ENCODE data around the gene POLR3G. TPM values are rescaled to one million over a fixed set of nuclear protein-coding genes. Genes with fewer than 3 reads are reported as not detected.

Gene POLR3G
- total and polyA plus RNA-seq, 2 of the 13 experiments (the other 11 are each of a cell fraction or from before 2014, with no cell fraction given) = 1.2 to 7.3 TPM

DNA sequence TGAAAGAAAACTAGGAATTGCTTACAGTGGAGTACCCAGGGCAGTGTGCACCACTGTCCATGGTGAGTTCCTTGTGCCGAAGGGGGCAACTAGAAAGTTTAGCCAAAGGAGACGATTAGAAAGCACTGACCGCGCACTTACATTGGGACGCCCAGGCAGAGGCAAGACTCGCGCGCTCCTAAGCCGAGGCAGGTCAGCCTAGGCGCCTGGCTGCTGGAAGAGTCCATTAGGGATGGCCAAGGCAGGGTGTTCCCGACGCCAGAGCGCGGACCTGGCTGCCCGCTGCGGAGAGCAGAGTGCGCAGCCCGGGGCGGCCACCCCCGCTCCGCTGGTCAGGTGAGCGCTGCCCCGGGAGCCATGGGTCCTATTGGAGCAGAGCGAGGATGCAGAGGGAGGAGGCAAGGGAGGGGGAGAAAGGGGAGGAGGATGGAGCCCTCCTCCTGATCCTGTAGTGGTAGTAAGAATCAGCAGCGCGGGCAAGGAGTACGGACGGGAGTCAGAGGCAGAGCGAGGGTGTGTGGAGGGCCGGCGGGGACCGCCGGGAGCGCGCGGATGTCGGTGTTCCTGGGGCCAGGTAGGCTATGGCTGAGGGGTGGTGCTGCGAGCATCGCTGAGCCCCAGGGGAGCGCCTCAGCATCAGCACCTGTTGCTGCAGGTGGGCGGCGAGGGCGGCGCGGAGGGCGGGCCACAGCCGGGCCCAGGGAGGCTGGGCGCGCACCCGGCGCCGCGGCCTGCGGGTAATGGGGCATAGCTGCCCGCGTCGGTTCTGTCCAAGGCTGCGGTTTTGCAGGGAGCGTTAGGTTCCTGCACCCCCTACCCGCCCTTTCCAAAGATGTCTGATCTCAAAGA, 83.9 kb downstream of the POLR3G start, which contains the start of gene ADGRV1:
ADGRV1 (plus strand) TSS at position 454 of the 849 bp plus-strand sequence; CDS start at position 553, 99 bp downstream.
- intact Hi-C loops (cut with micrococcal nuclease; ENCODE audit: unreplicated experiment) = no loop called here
- ChIA-PET CTCF (ENCODE audit: low intra/inter-chr PET ratio, low total read pairs) (no interaction called here), POLR2A (no interaction called here)
- Histone ChIP-seq H3K4me2 (ENCODE audit: low read depth, low read length) (peak within 1 kb of the TSS; percentile 45), H3K27ac (ENCODE audit: extremely low read length, insufficient read depth, low read length) (no peak within 1 kb of the TSS), H3K9ac (ENCODE audit: insufficient read depth, low read depth, low read length) (no peak within 1 kb of the TSS), H3K4me3 (replicated peaks in 1 of 3; ENCODE audit: insufficient read depth in 1 of 3, low read depth in 2 of 3, low read length in 3 of 3) (peak within 1 kb of the TSS in 2 of 3 experiments; percentile 19 to 58; a peak in 2 of 6 replicates), H3K36me3 (replicated peaks in 1 of 2; ENCODE audit: control insufficient read depth in 1 of 2, insufficient read depth in 2 of 2, low read length in 2 of 2) (no peaks in the 10 kb centered on the region), H3K9me3 (ENCODE audit: low read length) (no peaks in the 10 kb centered on the region), H2AFZ (ENCODE audit: low read length) (no peak within 1 kb of the TSS), H3K27me3 (ENCODE audit: control insufficient read depth in 1 of 2, insufficient read depth in 2 of 2, low read length in 2 of 2) (peaks cover 2 to 28% of the 10 kb centered on the region in 2 experiments; a peak in 3 of 5 replicates), H4K20me1 (ENCODE audit: insufficient read depth, low read length) (no peaks in the 10 kb centered on the region), H3K4me1 (ENCODE audit: insufficient read depth, low read length) (no peaks in the 10 kb centered on the region), H3K79me2 (ENCODE audit: insufficient read depth, low read length) (no peaks in the 10 kb centered on the region)
- WGBS (ENCODE audit: low lambda C conversion rate) = 36% methylated on average over 42 of the region's 60 CpGs
- BruUV-seq (replicated peaks) = no TSS peak
- in situ Hi-C loops (cut with HindIII; ENCODE audit: extremely low pct_ligation_motif_present, low pct_unique_long_range_greater_than_20kb) = no loop called here
- ATAC-seq (peak; percentile 98), FAIRE-seq (no peak), DNase-seq (ENCODE audit: low spot score) (peak; percentile 9)
- TF ChIP-seq MTA3 (CRISPR knock-in tag; IDR thresholded peaks at IDR 0.05) (no peak), ZNF572 (CRISPR knock-in tag; IDR thresholded peaks at IDR 0.05) (no peak), ZNF772 (CRISPR knock-in tag; IDR thresholded peaks at IDR 0.05) (no peak), ZFP36L2 (CRISPR knock-in tag; IDR thresholded peaks at IDR 0.05) (no peak), ZBTB8A (CRISPR knock-in tag; IDR thresholded peaks at IDR 0.05; ENCODE audit: borderline replicate concordance, low read depth) (no peak), ZSCAN9 (CRISPR knock-in tag; IDR thresholded peaks at IDR 0.05; ENCODE audit: borderline replicate concordance) (no peak)
- TF ChIP-seq, protein P1, sequence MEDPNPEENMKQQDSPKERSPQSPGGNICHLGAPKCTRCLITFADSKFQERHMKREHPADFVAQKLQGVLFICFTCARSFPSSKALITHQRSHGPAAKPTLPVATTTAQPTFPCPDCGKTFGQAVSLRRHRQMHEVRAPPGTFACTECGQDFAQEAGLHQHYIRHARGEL (CRISPR knock-in tag; IDR thresholded peaks at IDR 0.05) = no peak
- TF ChIP-seq, protein P2, sequence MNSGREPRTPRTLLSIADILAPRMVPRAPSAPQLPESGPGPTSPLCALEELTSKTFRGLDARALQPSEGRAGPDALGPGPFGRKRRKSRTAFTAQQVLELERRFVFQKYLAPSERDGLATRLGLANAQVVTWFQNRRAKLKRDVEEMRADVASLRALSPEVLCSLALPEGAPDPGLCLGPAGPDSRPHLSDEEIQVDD (CRISPR knock-in tag; IDR thresholded peaks at IDR 0.05; ENCODE audit: borderline replicate concordance) = no peak
- TF ChIP-seq, protein P3, sequence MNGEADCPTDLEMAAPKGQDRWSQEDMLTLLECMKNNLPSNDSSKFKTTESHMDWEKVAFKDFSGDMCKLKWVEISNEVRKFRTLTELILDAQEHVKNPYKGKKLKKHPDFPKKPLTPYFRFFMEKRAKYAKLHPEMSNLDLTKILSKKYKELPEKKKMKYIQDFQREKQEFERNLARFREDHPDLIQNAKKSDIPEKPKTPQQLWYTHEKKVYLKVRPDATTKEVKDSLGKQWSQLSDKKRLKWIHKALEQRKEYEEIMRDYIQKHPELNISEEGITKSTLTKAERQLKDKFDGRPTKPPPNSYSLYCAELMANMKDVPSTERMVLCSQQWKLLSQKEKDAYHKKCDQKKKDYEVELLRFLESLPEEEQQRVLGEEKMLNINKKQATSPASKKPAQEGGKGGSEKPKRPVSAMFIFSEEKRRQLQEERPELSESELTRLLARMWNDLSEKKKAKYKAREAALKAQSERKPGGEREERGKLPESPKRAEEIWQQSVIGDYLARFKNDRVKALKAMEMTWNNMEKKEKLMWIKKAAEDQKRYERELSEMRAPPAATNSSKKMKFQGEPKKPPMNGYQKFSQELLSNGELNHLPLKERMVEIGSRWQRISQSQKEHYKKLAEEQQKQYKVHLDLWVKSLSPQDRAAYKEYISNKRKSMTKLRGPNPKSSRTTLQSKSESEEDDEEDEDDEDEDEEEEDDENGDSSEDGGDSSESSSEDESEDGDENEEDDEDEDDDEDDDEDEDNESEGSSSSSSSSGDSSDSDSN (CRISPR knock-in tag; IDR thresholded peaks at IDR 0.05) = 0 out of 2 replicates have a peak, but pooled peaks have one; percentile 32
- TF ChIP-seq, protein P4, sequence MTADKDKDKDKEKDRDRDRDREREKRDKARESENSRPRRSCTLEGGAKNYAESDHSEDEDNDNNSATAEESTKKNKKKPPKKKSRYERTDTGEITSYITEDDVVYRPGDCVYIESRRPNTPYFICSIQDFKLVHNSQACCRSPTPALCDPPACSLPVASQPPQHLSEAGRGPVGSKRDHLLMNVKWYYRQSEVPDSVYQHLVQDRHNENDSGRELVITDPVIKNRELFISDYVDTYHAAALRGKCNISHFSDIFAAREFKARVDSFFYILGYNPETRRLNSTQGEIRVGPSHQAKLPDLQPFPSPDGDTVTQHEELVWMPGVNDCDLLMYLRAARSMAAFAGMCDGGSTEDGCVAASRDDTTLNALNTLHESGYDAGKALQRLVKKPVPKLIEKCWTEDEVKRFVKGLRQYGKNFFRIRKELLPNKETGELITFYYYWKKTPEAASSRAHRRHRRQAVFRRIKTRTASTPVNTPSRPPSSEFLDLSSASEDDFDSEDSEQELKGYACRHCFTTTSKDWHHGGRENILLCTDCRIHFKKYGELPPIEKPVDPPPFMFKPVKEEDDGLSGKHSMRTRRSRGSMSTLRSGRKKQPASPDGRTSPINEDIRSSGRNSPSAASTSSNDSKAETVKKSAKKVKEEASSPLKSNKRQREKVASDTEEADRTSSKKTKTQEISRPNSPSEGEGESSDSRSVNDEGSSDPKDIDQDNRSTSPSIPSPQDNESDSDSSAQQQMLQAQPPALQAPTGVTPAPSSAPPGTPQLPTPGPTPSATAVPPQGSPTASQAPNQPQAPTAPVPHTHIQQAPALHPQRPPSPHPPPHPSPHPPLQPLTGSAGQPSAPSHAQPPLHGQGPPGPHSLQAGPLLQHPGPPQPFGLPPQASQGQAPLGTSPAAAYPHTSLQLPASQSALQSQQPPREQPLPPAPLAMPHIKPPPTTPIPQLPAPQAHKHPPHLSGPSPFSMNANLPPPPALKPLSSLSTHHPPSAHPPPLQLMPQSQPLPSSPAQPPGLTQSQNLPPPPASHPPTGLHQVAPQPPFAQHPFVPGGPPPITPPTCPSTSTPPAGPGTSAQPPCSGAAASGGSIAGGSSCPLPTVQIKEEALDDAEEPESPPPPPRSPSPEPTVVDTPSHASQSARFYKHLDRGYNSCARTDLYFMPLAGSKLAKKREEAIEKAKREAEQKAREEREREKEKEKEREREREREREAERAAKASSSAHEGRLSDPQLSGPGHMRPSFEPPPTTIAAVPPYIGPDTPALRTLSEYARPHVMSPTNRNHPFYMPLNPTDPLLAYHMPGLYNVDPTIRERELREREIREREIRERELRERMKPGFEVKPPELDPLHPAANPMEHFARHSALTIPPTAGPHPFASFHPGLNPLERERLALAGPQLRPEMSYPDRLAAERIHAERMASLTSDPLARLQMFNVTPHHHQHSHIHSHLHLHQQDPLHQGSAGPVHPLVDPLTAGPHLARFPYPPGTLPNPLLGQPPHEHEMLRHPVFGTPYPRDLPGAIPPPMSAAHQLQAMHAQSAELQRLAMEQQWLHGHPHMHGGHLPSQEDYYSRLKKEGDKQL (CRISPR knock-in tag; IDR thresholded peaks at IDR 0.05; ENCODE audit: low read depth) = no peak
- TF ChIP-seq, protein P5, sequence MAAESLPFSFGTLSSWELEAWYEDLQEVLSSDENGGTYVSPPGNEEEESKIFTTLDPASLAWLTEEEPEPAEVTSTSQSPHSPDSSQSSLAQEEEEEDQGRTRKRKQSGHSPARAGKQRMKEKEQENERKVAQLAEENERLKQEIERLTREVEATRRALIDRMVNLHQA (CRISPR knock-in tag; IDR thresholded peaks at IDR 0.05) = no peak
- TF ChIP-seq, protein P6, sequence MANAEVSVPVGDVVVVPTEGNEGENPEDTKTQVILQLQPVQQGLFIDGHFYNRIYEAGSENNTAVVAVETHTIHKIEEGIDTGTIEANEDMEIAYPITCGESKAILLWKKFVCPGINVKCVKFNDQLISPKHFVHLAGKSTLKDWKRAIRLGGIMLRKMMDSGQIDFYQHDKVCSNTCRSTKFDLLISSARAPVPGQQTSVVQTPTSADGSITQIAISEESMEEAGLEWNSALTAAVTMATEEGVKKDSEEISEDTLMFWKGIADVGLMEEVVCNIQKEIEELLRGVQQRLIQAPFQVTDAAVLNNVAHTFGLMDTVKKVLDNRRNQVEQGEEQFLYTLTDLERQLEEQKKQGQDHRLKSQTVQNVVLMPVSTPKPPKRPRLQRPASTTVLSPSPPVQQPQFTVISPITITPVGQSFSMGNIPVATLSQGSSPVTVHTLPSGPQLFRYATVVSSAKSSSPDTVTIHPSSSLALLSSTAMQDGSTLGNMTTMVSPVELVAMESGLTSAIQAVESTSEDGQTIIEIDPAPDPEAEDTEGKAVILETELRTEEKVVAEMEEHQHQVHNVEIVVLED (CRISPR knock-in tag; IDR thresholded peaks at IDR 0.05; ENCODE audit: borderline replicate concordance) = no peak

All from HepG2 (cell line).